HG03280 (cell line): ENCODE data around the gene F10.

Source experiments
- ATAC-seq: cut with Tn5 transposase; IDR thresholded peaks from one replicate; pipeline ENCODE4 v1.9.1; 2021; ENCODE audit warnings: mild to moderate bottlenecking, moderate library complexity; ENCODE audit not compliant: unreplicated experiment

Gene F10

DNA sequence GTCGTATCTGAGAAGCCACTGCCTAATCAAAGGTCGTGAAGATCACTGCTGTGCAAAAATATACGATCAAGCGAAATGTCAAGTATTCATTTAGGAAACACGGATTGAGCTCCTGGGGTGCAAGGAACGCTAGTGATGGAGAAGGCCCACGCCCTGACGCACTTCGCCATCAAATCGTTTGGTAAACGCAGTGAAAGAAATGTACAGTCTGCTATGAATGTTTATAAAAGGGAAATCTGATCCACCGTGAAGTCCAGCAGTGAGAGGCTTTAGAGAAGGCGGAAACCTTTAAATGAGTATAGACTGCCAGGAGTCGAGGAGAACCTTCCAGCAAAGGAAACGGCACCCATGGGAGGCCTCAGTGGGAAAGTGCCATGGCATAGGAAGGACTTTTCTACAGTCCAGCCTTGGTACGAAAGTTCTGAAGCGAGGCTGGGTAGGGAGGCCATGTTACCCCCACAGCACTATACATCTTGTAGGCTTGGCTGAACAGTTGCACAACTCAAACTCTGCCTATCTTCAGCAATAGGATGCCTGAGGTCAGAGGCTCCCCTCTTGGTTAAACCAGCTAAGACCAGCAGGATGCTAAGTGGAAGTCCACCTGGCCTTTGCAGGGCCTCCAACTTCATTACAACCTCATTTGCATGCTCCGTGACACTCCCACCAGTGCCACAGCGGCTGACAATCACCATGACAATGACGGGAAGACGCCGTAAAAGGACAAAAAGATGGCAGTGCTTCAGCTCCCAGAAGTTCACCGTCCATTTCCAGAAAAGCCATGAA is 65.5 kb downstream of the F10 start:
- no peak for ATAC-seq

DNA sequence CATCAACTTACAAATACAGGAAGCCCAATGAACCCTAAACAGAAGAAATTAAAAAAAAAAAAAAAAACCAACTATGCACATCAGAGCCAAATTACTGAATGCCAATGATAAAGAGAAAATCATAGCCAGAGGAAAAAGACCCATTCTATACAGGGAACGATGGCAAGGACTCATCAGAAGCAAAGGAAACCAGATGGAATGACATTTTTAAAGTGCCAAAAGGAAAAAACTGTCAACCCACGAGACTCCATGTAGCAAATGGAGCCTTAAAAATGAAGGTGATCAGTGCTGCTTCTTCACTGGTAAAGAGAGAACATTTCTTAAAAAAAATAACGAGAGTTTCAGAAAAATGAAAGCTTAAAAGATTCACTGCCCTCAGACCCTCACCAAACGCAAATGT is 67.6 kb downstream of the F10 start:
- no peak for ATAC-seq

DNA sequence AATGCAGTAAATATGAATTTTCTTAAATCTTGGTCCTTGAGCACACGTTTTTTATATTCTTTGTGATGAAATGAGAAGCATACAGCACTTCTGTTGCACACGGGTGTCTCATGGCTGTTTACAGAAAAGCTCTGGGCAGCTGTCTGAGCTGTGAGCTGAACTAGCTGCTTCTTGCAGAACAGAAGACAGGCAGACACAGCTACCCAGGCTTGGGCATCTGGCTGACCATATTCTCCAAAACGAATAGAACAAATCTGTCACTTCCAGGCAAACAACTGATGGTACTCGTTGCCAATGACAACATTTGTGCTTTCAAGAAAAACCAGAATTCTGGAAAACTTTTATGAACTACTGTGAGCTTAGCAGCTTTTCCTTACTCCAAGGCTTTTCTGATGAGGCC is 69.7 kb downstream of the F10 start:
- ATAC-seq = no peak

DNA sequence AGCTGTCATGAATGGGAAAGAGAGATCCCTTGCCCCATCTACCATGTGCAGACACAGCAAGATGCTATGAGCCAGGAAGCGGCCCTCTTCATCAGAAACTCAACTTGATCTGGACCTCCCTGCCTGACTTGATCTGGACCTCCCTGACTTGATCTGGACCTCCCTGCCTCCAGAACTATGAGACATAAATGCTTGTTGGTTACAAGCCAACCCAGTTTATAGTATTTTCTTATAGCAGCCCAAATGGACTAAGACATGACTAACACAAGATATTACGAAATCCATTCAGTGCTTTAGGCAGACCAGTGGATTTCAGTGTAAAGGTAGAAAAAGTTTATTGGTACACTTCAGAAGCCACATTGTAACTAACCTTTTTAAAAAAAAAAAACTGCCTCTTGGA is 70.3 kb downstream of the F10 start:
- ATAC-seq = no peak

DNA sequence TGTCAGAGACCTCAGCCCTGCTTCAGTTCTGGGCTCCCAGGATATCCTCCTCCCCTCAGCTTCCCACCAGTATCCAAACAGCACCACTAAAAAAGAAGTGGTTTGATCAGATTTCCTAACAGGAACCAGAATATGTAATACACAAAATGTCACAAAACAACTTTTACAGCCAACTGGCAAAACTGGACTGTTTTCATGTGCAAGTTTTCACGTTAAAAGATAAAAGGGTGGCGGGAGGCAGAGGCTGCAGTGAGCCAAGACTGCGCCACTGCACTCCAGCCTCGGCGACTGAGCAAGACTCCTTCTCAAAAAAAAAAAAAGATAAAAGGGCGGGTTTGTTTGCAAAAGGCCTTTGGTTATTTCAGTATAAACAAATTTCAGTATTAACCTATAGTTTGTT is 72.8 kb downstream of the F10 start:
- no peak for ATAC-seq

DNA sequence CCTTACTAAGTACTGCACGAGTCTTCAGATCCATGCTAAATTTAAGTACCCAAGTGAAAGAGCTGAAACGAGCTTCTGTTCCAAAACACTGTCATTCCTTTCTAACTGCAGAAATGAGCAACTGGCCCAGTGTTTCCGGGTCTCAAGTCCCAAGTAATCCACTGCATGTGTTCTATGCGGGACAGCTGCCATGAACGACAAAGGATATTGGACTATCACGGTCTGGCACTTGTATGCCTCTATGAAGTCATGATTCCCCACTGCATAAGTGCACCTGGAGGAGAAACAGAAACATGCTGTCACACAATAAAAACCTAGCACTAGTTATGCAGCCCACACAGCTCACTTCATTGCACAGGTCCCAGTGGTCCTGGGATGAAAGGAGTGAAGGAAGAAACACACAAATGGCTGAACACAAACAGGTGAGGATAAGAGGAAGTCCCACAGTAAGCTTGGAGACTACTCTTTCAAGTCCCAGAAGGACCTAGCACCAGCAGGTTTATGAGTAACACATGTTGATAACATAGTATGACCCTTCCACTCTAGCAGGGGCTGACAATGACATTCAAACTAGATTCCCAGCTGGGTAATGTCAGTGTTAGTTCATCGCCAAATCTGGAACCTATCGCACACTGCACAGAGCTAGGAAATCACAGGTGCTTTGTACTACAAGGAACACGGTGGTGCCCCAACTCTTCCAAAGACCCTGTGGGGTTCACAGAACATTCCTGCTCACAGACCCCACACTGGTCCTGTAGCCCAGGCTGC is 74.6 kb downstream of the F10 start:
- no peak for ATAC-seq
